Gastroesophageal sphincter (tissue), 3 donors: ENCODE data around the gene DCUN1D3.

Experiments used
- CTCF ChIP-seq, 4 experiments: fragments of 200-600 bp in 2 of 4; fragments of 450-650 bp in 2 of 4; sonication (generic) in 1 of 4; IDR thresholded peaks; one replicate each; pipeline ENCODE4 v1.5.1; 2017 to 2019; ENCODE audit warnings: antibody characterized with exemption in 4 of 4, mild to moderate bottlenecking in 2 of 4, moderate library complexity in 2 of 4
- EP300 ChIP-seq: sonication (generic); formaldehyde crosslinking; IDR thresholded peaks from one replicate; pipeline ENCODE4 v1.6.1; 2017; ENCODE audit warnings: antibody characterized with exemption, mild to moderate bottlenecking
- POLR2A ChIP-seq, 2 donors: fragments of 450-650 bp; IDR thresholded peaks; one replicate each; pipeline ENCODE4 v1.6.1; 2017; ENCODE audit warnings: antibody characterized with exemption in 2 of 2, mild to moderate bottlenecking in 2 of 2, moderate library complexity in 1 of 2

GRCh38 chr16:20939611-20940010, 39.5 kb upstream of the DCUN1D3 start:
- TF ChIP-seq CTCF (IDR thresholded peaks at IDR 0.05) (no peak), POLR2A (IDR thresholded peaks at IDR 0.05) (no peak), EP300 (no peak)
